WTC11 (cell line): Measurements from ENCODE around the gene ARL10. TPM values are rescaled to one million over a fixed set of nuclear protein-coding genes. Genes with fewer than 3 reads are reported as not detected.

ENCODE experiments used
- AFF4 ChIP-seq: sonication (generic); formaldehyde crosslinking; IDR thresholded peaks from 2 replicates; pipeline ENCODE4 v1.8.1; 2023; ENCODE audit warnings: mild to moderate bottlenecking, missing genetic modification reagents, borderline replicate concordance
- ARID4B ChIP-seq: sonication (generic); formaldehyde crosslinking; IDR thresholded peaks from 2 replicates; pipeline ENCODE4 v1.8.0; 2023; ENCODE audit warnings: missing genetic modification reagents, mild to moderate bottlenecking, borderline replicate concordance
- E2F4 ChIP-seq: sonication (generic); formaldehyde crosslinking; IDR thresholded peaks from 2 replicates; pipeline ENCODE4 v1.8.1; 2022; ENCODE audit warnings: low read depth, mild to moderate bottlenecking, moderate library complexity, missing genetic modification reagents, borderline replicate concordance
- ESRRA ChIP-seq: sonication (generic); formaldehyde crosslinking; IDR thresholded peaks from 2 replicates; pipeline ENCODE4 v1.8.1; 2022; ENCODE audit warnings: mild to moderate bottlenecking, missing genetic modification reagents, borderline replicate concordance
- ETV6 ChIP-seq: sonication (generic); formaldehyde crosslinking; IDR thresholded peaks from 2 replicates; pipeline ENCODE4 v1.8.1; 2022; ENCODE audit warnings: mild to moderate bottlenecking, missing genetic modification reagents
- FOXP1 ChIP-seq: sonication (generic); formaldehyde crosslinking; IDR thresholded peaks from 2 replicates; pipeline ENCODE4 v1.8.0; 2022; ENCODE audit warnings: missing genetic modification reagents, mild to moderate bottlenecking, moderate library complexity, borderline replicate concordance
- NFE2L1 ChIP-seq: sonication (generic); formaldehyde crosslinking; IDR thresholded peaks from 2 replicates; pipeline ENCODE4 v1.8.1; 2023; ENCODE audit warnings: missing genetic modification reagents
- PRDM15 ChIP-seq: sonication (generic); formaldehyde crosslinking; IDR thresholded peaks from 2 replicates; pipeline ENCODE4 v1.8.0; 2022; ENCODE audit warnings: missing genetic modification reagents
- SMAD3 ChIP-seq: sonication (generic); formaldehyde crosslinking; IDR thresholded peaks from 2 replicates; pipeline ENCODE4 v1.8.0; 2022; ENCODE audit warnings: missing genetic modification reagents, mild to moderate bottlenecking, borderline replicate concordance
- SOX15 ChIP-seq: fragments of 250-450 bp; sonication (Bioruptor Pico); IDR thresholded peaks from 2 replicates; pipeline ENCODE4 v1.9.0; 2021; ENCODE audit warnings: mild to moderate bottlenecking
- SP1 ChIP-seq: sonication (generic); formaldehyde crosslinking; conservative IDR thresholded peaks from 2 replicates; pipeline ENCODE4 v1.8.1; 2022; ENCODE audit warnings: missing genetic modification reagents
- ZBTB43 ChIP-seq: sonication (generic); formaldehyde crosslinking; IDR thresholded peaks from 2 replicates; pipeline ENCODE4 v1.8.1; 2023; ENCODE audit warnings: mild to moderate bottlenecking, missing genetic modification reagents
- ZNF232 ChIP-seq: sonication (generic); formaldehyde crosslinking; IDR thresholded peaks from 2 replicates; pipeline ENCODE4 v1.8.0; 2022; ENCODE audit warnings: mild to moderate bottlenecking, missing genetic modification reagents
- ZNF532 ChIP-seq: fragments of 250-450 bp; sonication (Bioruptor Pico); IDR thresholded peaks from 2 replicates; pipeline ENCODE4 v1.9.0; 2021; ENCODE audit warnings: mild to moderate bottlenecking, borderline replicate concordance
- ZSCAN18 ChIP-seq: fragments of 250-450 bp; sonication (Bioruptor Pico); IDR thresholded peaks from 2 replicates; pipeline ENCODE4 v2.1.2; 2022; ENCODE audit warnings: mild to moderate bottlenecking, moderate library complexity
- total RNA-seq: library from RNA; stranded (reverse); gene quantifications from 3 replicates; pipeline ENCODE4 v1.2.3, GENCODE V29; 2021

The ARL10 gene
- total RNA-seq, 1 experiment from 2014 or later: 6.8 TPM

- TF ChIP-seq ZBTB43: no peak
- TF ChIP-seq FOXP1: peak; percentile 80; the same call in 1 of the 2 replicates
- TF ChIP-seq ZNF532 (CRISPR knock-in tag): no peak
- no peak for TF ChIP-seq SOX15
- TF ChIP-seq ARID4B (CRISPR knock-in tag): peak; percentile 55; the same call in 1 of the 2 replicates
- no peak for TF ChIP-seq ESRRA
- TF ChIP-seq ZNF232 (CRISPR knock-in tag): no peak
- no peak; the same call in 1 of the 2 replicates for TF ChIP-seq SMAD3 (CRISPR knock-in tag)
- TF ChIP-seq SP1: peak; percentile 87
- TF ChIP-seq ETV6 (CRISPR knock-in tag): peak; percentile 23; the same call in 1 of the 2 replicates
- peak; percentile 29; the same call in 1 of the 2 replicates for TF ChIP-seq AFF4 (CRISPR knock-in tag)
- TF ChIP-seq E2F4 (CRISPR knock-in tag): 0 out of 2 replicates have a peak, but pooled peaks have one; percentile 21
- peak; percentile 32; the same call in 1 of the 2 replicates for TF ChIP-seq NFE2L1 (CRISPR knock-in tag)
- TF ChIP-seq ZSCAN18 (CRISPR knock-in tag): no peak
- no peak for TF ChIP-seq PRDM15 (CRISPR knock-in tag)
Observed at GRCh38 chr5:176361437-176362232, 3.7 kb upstream of the ARL10 start, which contains the start of gene KIAA1191 (continued).
